ENCODE results near the gene ELMO1.

Gene ELMO1

GRCh38 chr7:37332243-37333016 is 116.2 kb downstream of the ELMO1 start:
- DNase-seq (ENCODE audit: low spot score): no peak
- in situ Hi-C loops (cut with MboI; ENCODE audit: low pct_unique_long_range_greater_than_20kb, low sequenced_read_pairs, unreplicated experiment): no loop called here
- TF ChIP-seq CTCF (IDR thresholded peaks at IDR 0.05; ENCODE audit: extremely low read depth, insufficient read depth, missing control alignments): no peak

- in situ Hi-C loops (cut with MboI; ENCODE audit: low pct_unique_long_range_greater_than_20kb, low sequenced_read_pairs, unreplicated experiment): no loop called here
- no peak for DNase-seq (ENCODE audit: low spot score)
- TF ChIP-seq CTCF (IDR thresholded peaks at IDR 0.05; ENCODE audit: extremely low read depth, insufficient read depth, missing control alignments): no peak
These were observed 117.9 kb downstream of the ELMO1 start for GRCh38 chr7:37330775-37331174.

GRCh38 chr7:37329940-37330339 is 118.7 kb downstream of the ELMO1 start:
- no peak for TF ChIP-seq CTCF (IDR thresholded peaks at IDR 0.05; ENCODE audit: extremely low read depth, insufficient read depth, missing control alignments)
- in situ Hi-C loops (cut with MboI; ENCODE audit: low pct_unique_long_range_greater_than_20kb, low sequenced_read_pairs, unreplicated experiment): no loop called here
- DNase-seq (ENCODE audit: low spot score): no peak

- DNase-seq (ENCODE audit: low spot score): no peak
These were observed 121.4 kb downstream of the ELMO1 start for GRCh38 chr7:37327288-37327687.

GRCh38 chr7:37323966-37324365 is 124.7 kb downstream of the ELMO1 start:
- in situ Hi-C loops (cut with MboI; ENCODE audit: low pct_unique_long_range_greater_than_20kb, low sequenced_read_pairs, unreplicated experiment): no loop called here
- no peak for DNase-seq (ENCODE audit: low spot score)

More at GRCh38 chr7:37327288-37327687, 121.4 kb downstream of the ELMO1 start:
- in situ Hi-C loops (cut with MboI; ENCODE audit: low pct_unique_long_range_greater_than_20kb, low sequenced_read_pairs, unreplicated experiment): no loop called here
- no peak for TF ChIP-seq CTCF (IDR thresholded peaks at IDR 0.05; ENCODE audit: extremely low read depth, insufficient read depth, missing control alignments)

GRCh38 chr7:37322831-37323230 is 125.8 kb downstream of the ELMO1 start:
- DNase-seq (ENCODE audit: low spot score): no peak
- in situ Hi-C loops (cut with MboI; ENCODE audit: low pct_unique_long_range_greater_than_20kb, low sequenced_read_pairs, unreplicated experiment): no loop called here
- TF ChIP-seq CTCF (IDR thresholded peaks at IDR 0.05; ENCODE audit: extremely low read depth, insufficient read depth, missing control alignments): no peak

More at GRCh38 chr7:37323966-37324365, 124.7 kb downstream of the ELMO1 start:
- no peak for TF ChIP-seq CTCF (IDR thresholded peaks at IDR 0.05; ENCODE audit: extremely low read depth, insufficient read depth, missing control alignments)

Measured in GM13977 (cell line).